ENCODE results near the gene TDRD9. TPM values are rescaled to one million over a fixed set of nuclear protein-coding genes. Genes with fewer than 3 reads are reported as not detected.

TDRD9 gene
- total and polyA plus RNA-seq, 2 experiments from 2014 or later, result 0.24 TPM; not detected in 1

GRCh38 chr14:104041430-104042104, 113.3 kb downstream of the TDRD9 start:
- H4K20me1 ChIP-seq (replicated peaks; ENCODE audit: insufficient read depth), result no peaks in the 10 kb centered on the region
- DNase-seq (ENCODE audit: low spot score) (no peak), ATAC-seq (no peak)
- H3K36me3 ChIP-seq (ENCODE audit: insufficient read depth), result no peaks in the 10 kb centered on the region
- no peaks in the 10 kb centered on the region for H3K27me3 ChIP-seq (ENCODE audit: insufficient read depth)
- H3K79me2 ChIP-seq (replicated peaks; ENCODE audit: insufficient read depth), result no peaks in the 10 kb centered on the region
- H3K4me2 ChIP-seq, result no peak overlapping the region
- no peaks in the 10 kb centered on the region for H3K9me3 Mint-ChIP-seq
- H3K4me3 ChIP-seq, result no peak overlapping the region
- H3K36me3 Mint-ChIP-seq (ENCODE audit: low read depth), result no peaks in the 10 kb centered on the region
- H3K4me3 Mint-ChIP-seq, result no peak overlapping the region
- no peaks in the 10 kb centered on the region for H3F3A ChIP-seq (replicated peaks; ENCODE audit: low read depth)
- H2AFZ ChIP-seq, result no peak overlapping the region
- TF ChIP-seq, protein P1, sequence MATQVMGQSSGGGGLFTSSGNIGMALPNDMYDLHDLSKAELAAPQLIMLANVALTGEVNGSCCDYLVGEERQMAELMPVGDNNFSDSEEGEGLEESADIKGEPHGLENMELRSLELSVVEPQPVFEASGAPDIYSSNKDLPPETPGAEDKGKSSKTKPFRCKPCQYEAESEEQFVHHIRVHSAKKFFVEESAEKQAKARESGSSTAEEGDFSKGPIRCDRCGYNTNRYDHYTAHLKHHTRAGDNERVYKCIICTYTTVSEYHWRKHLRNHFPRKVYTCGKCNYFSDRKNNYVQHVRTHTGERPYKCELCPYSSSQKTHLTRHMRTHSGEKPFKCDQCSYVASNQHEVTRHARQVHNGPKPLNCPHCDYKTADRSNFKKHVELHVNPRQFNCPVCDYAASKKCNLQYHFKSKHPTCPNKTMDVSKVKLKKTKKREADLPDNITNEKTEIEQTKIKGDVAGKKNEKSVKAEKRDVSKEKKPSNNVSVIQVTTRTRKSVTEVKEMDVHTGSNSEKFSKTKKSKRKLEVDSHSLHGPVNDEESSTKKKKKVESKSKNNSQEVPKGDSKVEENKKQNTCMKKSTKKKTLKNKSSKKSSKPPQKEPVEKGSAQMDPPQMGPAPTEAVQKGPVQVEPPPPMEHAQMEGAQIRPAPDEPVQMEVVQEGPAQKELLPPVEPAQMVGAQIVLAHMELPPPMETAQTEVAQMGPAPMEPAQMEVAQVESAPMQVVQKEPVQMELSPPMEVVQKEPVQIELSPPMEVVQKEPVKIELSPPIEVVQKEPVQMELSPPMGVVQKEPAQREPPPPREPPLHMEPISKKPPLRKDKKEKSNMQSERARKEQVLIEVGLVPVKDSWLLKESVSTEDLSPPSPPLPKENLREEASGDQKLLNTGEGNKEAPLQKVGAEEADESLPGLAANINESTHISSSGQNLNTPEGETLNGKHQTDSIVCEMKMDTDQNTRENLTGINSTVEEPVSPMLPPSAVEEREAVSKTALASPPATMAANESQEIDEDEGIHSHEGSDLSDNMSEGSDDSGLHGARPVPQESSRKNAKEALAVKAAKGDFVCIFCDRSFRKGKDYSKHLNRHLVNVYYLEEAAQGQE (IDR thresholded peaks at IDR 0.05; ENCODE audit: unreplicated experiment), result no peak
- TF ChIP-seq, protein P2, sequence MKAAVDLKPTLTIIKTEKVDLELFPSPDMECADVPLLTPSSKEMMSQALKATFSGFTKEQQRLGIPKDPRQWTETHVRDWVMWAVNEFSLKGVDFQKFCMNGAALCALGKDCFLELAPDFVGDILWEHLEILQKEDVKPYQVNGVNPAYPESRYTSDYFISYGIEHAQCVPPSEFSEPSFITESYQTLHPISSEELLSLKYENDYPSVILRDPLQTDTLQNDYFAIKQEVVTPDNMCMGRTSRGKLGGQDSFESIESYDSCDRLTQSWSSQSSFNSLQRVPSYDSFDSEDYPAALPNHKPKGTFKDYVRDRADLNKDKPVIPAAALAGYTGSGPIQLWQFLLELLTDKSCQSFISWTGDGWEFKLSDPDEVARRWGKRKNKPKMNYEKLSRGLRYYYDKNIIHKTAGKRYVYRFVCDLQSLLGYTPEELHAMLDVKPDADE (IDR thresholded peaks at IDR 0.05), result no peak
- TF ChIP-seq, protein P3, sequence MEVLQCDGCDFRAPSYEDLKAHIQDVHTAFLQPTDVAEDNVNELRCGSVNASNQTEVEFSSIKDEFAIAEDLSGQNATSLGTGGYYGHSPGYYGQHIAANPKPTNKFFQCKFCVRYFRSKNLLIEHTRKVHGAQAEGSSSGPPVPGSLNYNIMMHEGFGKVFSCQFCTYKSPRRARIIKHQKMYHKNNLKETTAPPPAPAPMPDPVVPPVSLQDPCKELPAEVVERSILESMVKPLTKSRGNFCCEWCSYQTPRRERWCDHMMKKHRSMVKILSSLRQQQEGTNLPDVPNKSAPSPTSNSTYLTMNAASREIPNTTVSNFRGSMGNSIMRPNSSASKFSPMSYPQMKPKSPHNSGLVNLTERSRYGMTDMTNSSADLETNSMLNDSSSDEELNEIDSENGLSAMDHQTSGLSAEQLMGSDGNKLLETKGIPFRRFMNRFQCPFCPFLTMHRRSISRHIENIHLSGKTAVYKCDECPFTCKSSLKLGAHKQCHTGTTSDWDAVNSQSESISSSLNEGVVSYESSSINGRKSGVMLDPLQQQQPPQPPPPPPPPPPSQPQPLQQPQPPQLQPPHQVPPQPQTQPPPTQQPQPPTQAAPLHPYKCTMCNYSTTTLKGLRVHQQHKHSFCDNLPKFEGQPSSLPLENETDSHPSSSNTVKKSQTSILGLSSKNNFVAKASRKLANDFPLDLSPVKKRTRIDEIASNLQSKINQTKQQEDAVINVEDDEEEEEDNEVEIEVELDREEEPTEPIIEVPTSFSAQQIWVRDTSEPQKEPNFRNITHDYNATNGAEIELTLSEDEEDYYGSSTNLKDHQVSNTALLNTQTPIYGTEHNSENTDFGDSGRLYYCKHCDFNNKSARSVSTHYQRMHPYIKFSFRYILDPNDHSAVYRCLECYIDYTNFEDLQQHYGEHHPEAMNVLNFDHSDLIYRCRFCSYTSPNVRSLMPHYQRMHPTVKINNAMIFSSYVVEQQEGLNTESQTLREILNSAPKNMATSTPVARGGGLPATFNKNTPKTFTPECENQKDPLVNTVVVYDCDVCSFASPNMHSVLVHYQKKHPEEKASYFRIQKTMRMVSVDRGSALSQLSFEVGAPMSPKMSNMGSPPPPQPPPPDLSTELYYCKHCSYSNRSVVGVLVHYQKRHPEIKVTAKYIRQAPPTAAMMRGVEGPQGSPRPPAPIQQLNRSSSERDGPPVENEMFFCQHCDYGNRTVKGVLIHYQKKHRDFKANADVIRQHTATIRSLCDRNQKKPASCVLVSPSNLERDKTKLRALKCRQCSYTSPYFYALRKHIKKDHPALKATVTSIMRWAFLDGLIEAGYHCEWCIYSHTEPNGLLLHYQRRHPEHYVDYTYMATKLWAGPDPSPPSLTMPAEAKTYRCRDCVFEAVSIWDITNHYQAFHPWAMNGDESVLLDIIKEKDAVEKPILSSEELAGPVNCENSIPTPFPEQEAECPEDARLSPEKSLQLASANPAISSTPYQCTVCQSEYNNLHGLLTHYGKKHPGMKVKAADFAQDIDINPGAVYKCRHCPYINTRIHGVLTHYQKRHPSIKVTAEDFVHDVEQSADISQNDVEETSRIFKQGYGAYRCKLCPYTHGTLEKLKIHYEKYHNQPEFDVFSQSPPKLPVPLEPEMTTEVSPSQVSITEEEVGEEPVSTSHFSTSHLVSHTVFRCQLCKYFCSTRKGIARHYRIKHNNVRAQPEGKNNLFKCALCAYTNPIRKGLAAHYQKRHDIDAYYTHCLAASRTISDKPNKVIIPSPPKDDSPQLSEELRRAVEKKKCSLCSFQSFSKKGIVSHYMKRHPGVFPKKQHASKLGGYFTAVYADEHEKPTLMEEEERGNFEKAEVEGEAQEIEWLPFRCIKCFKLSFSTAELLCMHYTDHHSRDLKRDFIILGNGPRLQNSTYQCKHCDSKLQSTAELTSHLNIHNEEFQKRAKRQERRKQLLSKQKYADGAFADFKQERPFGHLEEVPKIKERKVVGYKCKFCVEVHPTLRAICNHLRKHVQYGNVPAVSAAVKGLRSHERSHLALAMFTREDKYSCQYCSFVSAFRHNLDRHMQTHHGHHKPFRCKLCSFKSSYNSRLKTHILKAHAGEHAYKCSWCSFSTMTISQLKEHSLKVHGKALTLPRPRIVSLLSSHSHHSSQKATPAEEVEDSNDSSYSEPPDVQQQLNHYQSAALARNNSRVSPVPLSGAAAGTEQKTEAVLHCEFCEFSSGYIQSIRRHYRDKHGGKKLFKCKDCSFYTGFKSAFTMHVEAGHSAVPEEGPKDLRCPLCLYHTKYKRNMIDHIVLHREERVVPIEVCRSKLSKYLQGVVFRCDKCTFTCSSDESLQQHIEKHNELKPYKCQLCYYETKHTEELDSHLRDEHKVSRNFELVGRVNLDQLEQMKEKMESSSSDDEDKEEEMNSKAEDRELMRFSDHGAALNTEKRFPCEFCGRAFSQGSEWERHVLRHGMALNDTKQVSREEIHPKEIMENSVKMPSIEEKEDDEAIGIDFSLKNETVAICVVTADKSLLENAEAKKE (CRISPR knock-in tag; IDR thresholded peaks at IDR 0.05), result no peak
- no peak for TF ChIP-seq ZNF331 (CRISPR knock-in tag; IDR thresholded peaks at IDR 0.05; ENCODE audit: low read depth)
- TF ChIP-seq POLR2AphosphoS5 (IDR thresholded peaks at IDR 0.05; ENCODE audit: low read depth), result no peak
- no peak for TF ChIP-seq JUNB (IDR thresholded peaks at IDR 0.05; ENCODE audit: unreplicated experiment)
- TF ChIP-seq CREB1 (CRISPR knock-in tag; IDR thresholded peaks at IDR 0.05; ENCODE audit: low read depth), result no peak
- no peak overlapping the region for H3K27ac Mint-ChIP-seq
- H3K27me3 Mint-ChIP-seq (ENCODE audit: insufficient read depth, low read depth, poor library complexity), result peaks cover 5% of the 10 kb centered on the region
- no peak overlapping the region for H3K27ac ChIP-seq (ENCODE audit: low read depth)
- no peaks in the 10 kb centered on the region for H3K4me1 Mint-ChIP-seq
- no peaks in the 10 kb centered on the region for H3K9me2 ChIP-seq (ENCODE audit: insufficient read depth)
- H3K4me1 ChIP-seq (ENCODE audit: insufficient read depth), result no peaks in the 10 kb centered on the region

Measured in GM23338 (cell line).